SK-N-SH (cell line): Measurements from ENCODE around the gene CYP46A1.

Experiments
- EZH2phosphoT487 ChIP-seq: fragments of 200-600 bp; sonication (generic); IDR thresholded peaks from 2 replicates; pipeline ENCODE4 v1.6.1; 2017; ENCODE audit warnings: low read depth, mixed run types, mild to moderate bottlenecking, antibody characterized with exemption, moderate library complexity, borderline replicate concordance
- JUND ChIP-seq: IDR thresholded peaks from 2 replicates; pipeline ENCODE4 v1.4.0; 2012
- MXI1 ChIP-seq: IDR thresholded peaks from 2 replicates; pipeline ENCODE4 v1.6.1; 2012; ENCODE audit warnings: mild to moderate bottlenecking, low read depth, low read length, improper control_type of control experiment
- POLR2AphosphoS5 ChIP-seq: IDR thresholded peaks from 2 replicates; pipeline ENCODE4 v1.6.1; 2012; ENCODE audit warnings: low read depth, low read length
- RAD21 ChIP-seq: IDR thresholded peaks from 2 replicates; pipeline ENCODE4 v1.6.1; 2012; ENCODE audit warnings: mild to moderate bottlenecking, low read length
- TAF1 ChIP-seq: IDR thresholded peaks from 2 replicates; pipeline ENCODE4 v1.6.1; 2012; ENCODE audit warnings: low read depth, mild to moderate bottlenecking, low read length, moderate library complexity, borderline replicate concordance
- YY1 ChIP-seq: IDR thresholded peaks from 2 replicates; pipeline ENCODE4 v1.4.0; 2012; ENCODE audit warnings: low read depth, mild to moderate bottlenecking
- TF ChIP-seq, protein P1 (sequence below): fragments of 200-600 bp; sonication (generic); IDR thresholded peaks from 2 replicates; pipeline ENCODE4 v1.6.1; 2017; ENCODE audit warnings: antibody characterized with exemption, mild to moderate bottlenecking, moderate library complexity
- TF ChIP-seq, protein P2 (sequence below): IDR thresholded peaks from 2 replicates; pipeline ENCODE4 v1.4.0; 2012; ENCODE audit warnings: low read depth, borderline replicate concordance
- TF ChIP-seq, protein P3 (sequence below): IDR thresholded peaks from 2 replicates; pipeline ENCODE4 v1.4.0; 2012; ENCODE audit warnings: low read depth, borderline replicate concordance
- TF ChIP-seq, protein P4 (sequence below): IDR thresholded peaks from 2 replicates; pipeline ENCODE4 v1.4.0; 2012; ENCODE audit warnings: low read depth
- TF ChIP-seq, protein P5 (sequence below): IDR thresholded peaks from 2 replicates; pipeline ENCODE4 v1.6.1; 2012; ENCODE audit warnings: mild to moderate bottlenecking, low read depth, low read length, moderate library complexity

DNA sequence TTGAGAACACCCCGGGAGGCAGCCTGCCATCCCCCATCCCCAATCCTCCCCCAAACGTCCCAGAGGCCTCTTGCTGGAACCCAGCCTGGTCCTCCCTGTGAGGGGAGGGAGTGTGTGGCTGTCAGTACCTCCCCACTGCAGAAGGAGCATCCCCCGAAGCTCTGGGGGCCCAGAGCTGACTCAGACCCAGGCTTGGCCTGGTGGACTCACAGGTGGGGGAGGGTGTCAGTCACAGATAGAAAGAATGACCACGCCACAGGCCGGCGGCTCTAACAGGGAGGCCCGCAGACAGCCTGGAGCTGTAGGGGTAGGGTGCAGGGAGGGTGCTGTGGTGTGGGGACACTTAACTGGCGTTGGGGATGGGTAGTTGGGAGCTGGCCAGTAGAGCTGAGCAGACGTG is 33.9 kb upstream of the CYP46A1 start:
- TF ChIP-seq TAF1 = no peak
- TF ChIP-seq POLR2AphosphoS5 = no peak
- TF ChIP-seq, protein P1, sequence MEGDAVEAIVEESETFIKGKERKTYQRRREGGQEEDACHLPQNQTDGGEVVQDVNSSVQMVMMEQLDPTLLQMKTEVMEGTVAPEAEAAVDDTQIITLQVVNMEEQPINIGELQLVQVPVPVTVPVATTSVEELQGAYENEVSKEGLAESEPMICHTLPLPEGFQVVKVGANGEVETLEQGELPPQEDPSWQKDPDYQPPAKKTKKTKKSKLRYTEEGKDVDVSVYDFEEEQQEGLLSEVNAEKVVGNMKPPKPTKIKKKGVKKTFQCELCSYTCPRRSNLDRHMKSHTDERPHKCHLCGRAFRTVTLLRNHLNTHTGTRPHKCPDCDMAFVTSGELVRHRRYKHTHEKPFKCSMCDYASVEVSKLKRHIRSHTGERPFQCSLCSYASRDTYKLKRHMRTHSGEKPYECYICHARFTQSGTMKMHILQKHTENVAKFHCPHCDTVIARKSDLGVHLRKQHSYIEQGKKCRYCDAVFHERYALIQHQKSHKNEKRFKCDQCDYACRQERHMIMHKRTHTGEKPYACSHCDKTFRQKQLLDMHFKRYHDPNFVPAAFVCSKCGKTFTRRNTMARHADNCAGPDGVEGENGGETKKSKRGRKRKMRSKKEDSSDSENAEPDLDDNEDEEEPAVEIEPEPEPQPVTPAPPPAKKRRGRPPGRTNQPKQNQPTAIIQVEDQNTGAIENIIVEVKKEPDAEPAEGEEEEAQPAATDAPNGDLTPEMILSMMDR = no peak
- TF ChIP-seq RAD21 = no peak
- TF ChIP-seq, protein P2, sequence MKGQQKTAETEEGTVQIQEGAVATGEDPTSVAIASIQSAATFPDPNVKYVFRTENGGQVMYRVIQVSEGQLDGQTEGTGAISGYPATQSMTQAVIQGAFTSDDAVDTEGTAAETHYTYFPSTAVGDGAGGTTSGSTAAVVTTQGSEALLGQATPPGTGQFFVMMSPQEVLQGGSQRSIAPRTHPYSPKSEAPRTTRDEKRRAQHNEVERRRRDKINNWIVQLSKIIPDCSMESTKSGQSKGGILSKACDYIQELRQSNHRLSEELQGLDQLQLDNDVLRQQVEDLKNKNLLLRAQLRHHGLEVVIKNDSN = no peak
- TF ChIP-seq EZH2phosphoT487 = no peak
- TF ChIP-seq, protein P3, sequence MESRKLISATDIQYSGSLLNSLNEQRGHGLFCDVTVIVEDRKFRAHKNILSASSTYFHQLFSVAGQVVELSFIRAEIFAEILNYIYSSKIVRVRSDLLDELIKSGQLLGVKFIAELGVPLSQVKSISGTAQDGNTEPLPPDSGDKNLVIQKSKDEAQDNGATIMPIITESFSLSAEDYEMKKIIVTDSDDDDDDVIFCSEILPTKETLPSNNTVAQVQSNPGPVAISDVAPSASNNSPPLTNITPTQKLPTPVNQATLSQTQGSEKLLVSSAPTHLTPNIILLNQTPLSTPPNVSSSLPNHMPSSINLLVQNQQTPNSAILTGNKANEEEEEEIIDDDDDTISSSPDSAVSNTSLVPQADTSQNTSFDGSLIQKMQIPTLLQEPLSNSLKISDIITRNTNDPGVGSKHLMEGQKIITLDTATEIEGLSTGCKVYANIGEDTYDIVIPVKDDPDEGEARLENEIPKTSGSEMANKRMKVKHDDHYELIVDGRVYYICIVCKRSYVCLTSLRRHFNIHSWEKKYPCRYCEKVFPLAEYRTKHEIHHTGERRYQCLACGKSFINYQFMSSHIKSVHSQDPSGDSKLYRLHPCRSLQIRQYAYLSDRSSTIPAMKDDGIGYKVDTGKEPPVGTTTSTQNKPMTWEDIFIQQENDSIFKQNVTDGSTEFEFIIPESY = no peak
- TF ChIP-seq, protein P4, sequence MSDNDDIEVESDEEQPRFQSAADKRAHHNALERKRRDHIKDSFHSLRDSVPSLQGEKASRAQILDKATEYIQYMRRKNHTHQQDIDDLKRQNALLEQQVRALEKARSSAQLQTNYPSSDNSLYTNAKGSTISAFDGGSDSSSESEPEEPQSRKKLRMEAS = no peak
- no peak for TF ChIP-seq YY1
- no peak for TF ChIP-seq MXI1
- TF ChIP-seq JUND = no peak
- TF ChIP-seq, protein P5, sequence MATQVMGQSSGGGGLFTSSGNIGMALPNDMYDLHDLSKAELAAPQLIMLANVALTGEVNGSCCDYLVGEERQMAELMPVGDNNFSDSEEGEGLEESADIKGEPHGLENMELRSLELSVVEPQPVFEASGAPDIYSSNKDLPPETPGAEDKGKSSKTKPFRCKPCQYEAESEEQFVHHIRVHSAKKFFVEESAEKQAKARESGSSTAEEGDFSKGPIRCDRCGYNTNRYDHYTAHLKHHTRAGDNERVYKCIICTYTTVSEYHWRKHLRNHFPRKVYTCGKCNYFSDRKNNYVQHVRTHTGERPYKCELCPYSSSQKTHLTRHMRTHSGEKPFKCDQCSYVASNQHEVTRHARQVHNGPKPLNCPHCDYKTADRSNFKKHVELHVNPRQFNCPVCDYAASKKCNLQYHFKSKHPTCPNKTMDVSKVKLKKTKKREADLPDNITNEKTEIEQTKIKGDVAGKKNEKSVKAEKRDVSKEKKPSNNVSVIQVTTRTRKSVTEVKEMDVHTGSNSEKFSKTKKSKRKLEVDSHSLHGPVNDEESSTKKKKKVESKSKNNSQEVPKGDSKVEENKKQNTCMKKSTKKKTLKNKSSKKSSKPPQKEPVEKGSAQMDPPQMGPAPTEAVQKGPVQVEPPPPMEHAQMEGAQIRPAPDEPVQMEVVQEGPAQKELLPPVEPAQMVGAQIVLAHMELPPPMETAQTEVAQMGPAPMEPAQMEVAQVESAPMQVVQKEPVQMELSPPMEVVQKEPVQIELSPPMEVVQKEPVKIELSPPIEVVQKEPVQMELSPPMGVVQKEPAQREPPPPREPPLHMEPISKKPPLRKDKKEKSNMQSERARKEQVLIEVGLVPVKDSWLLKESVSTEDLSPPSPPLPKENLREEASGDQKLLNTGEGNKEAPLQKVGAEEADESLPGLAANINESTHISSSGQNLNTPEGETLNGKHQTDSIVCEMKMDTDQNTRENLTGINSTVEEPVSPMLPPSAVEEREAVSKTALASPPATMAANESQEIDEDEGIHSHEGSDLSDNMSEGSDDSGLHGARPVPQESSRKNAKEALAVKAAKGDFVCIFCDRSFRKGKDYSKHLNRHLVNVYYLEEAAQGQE = no peak
